Adrenal gland (tissue), 12 donors: ENCODE data around the gene UMPS. TPM values are rescaled to one million over a fixed set of nuclear protein-coding genes. Genes with fewer than 3 reads are reported as not detected.

Experiments used
- DNase-seq, 7 donors: peaks; one replicate each; pipeline ENCODE4 v3.0.0-alpha.2; 2019 to 2020
- H3K27ac ChIP-seq, 5 donors: fragments of 200-600 bp; sonication (generic) in 4 of 5; 1 replicate in 3 of 5; 2 replicates in 2 of 5; pipeline versions ENCODE4 v1.5.1 to v1.8.0; 2016 to 2020; ENCODE audit warnings: mild to moderate bottlenecking in 1 of 5
- H3K27me3 ChIP-seq: fragments of 200-600 bp; 2 replicates; pipeline ENCODE4 v1.8.0; 2021
- H3K36me3 ChIP-seq, 2 donors: fragments of 200-600 bp; replicated peaks in 1 of 2; 1 replicate in 1 of 2; 2 replicates in 1 of 2; pipeline versions ENCODE4 v1.5.1 to v1.8.0; 2018 to 2022
- H3K4me1 ChIP-seq, 2 donors: fragments of 200-600 bp; replicated peaks in 1 of 2; 1 replicate in 1 of 2; 2 replicates in 1 of 2; pipeline versions ENCODE4 v1.5.1 to v1.8.0; 2018 to 2021
- H3K4me3 ChIP-seq, 4 donors: fragments of 200-600 bp; sonication (generic) in 3 of 4; one replicate each; pipeline ENCODE4 v1.5.1; 2016 to 2018
- H3K9me3 ChIP-seq, 3 donors: fragments of 200-600 bp; sonication (generic) in 1 of 3; replicated peaks in 1 of 3; 1 replicate in 2 of 3; 2 replicates in 1 of 3; pipeline versions ENCODE4 v1.5.1 to v1.8.0; 2016 to 2021
- CTCF ChIP-seq, 6 experiments: fragments of 450-650 bp in 4 of 6; fragments of 200-600 bp in 2 of 6; sonication (generic) in 1 of 6; IDR thresholded peaks; 1 replicate in 5 of 6; 2 replicates in 1 of 6; pipeline versions ENCODE4 v1.5.1 to v1.8.0; 2016 to 2021; ENCODE audit warnings: antibody characterized with exemption in 6 of 6, mild to moderate bottlenecking in 2 of 6, moderate library complexity in 1 of 6
- POLR2A ChIP-seq, 2 donors: fragments of 450-650 bp; IDR thresholded peaks; one replicate each; pipeline ENCODE4 v1.6.1; 2017; ENCODE audit warnings: antibody characterized with exemption in 2 of 2, mild to moderate bottlenecking in 2 of 2, moderate library complexity in 1 of 2
- WGBS, 4 donors: extraction: QIAGEN DNeasy Blood & Tissue Kit in 2 of 4; methylation state at CpG; one replicate each; pipeline versions ENCODE4 v1.1.5 to v1.1.7; 2013 to 2017; 5-methylcytosine and 5-hydroxymethylcytosine counted together
- intact Hi-C, 2 donors: fragments of 100-400 bp; cut with DNase I; formaldehyde crosslinking; loops; one replicate each; pipeline versions ENCODE4 v1.14.1 to v1.15.0; 2022 to 2023
- polyA plus RNA-seq, 3 donors: library from polyadenylated mRNA; stranded (reverse); fragments of 200-250 nt in 2 of 3; fragments of 350-450 nt in 1 of 3; fragmentation: Illumina TruSeq in 1 of 3; extraction: RNeasy Lipid Tissue Mini Kit (QIAGEN cat#74804) in 1 of 3; gene quantifications; one replicate each; pipeline ENCODE4 v1.2.3, GENCODE V29; 2013 to 2014
- total RNA-seq, 9 donors: library from RNA; depleted of rRNA in 4 of 9; stranded (reverse); fragments of >200 nt in 4 of 9; fragments of 120-200 nt in 1 of 9; fragmentation: NEBNext Ultra II Directional in 1 of 9; extraction: Animal tissue kit (Norgen Biotek cat#: 25700) in 1 of 9; gene quantifications; one replicate each; pipeline versions ENCODE4 v1.1.0 to v1.2.4, GENCODE V29; 2013 to 2023
- donor health status: healthy with polysubstance abuse.
- donor health status: Bipolar disorder and iron deficiency.
- donor health status: DM: yes; HTN: yes; CAD: no.
- donor health status: DM: no; HTN: no; CAD: no.
- donor health status: DM: no; HTN: no; CAD: no.
- donor health status: DM: yes; HTN: yes; CAD: no.

The UMPS gene
- total and polyA plus RNA-seq, 12 donors: 8.8 to 45.9 (median 26.8) TPM

DNA sequence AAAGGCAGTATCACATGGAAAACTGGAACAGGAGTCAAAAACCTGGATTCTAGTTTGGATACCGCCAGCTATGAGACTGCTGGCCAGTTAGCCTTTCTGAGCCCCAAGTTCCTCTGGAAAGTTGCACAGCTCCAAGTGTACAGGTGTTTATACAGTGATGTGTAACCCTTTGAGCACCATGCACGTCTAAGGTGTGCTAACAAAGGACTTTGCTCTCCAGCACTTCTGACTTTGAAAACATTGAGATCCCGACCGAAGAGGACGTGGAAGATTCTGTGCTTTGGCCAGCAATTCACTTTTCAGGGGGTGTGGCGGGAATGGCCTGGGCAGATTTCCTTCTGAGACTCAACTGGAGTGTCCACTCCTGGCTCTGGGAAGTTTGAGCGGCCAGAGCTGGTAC lies 45.8 kb upstream of the UMPS start:
- Histone ChIP-seq H3K4me1 (peaks cover 0 to 5% of the 10 kb centered on the region in 2 donors), H3K9me3 (no peaks in the 10 kb centered on the region), H3K27me3 (no peaks in the 10 kb centered on the region), H3K36me3 (peaks cover 0 to 5% of the 10 kb centered on the region in 2 donors), H3K4me3 (no peak overlapping the region), H3K27ac (no peak overlapping the region)
- 88 to 96% (median 93%) methylated on average over 3 to 7 of the region's 7 CpGs for WGBS, 4 donors
- TF ChIP-seq CTCF (IDR thresholded peaks at IDR 0.05): no peak
- no peak for TF ChIP-seq POLR2A (IDR thresholded peaks at IDR 0.05)
- intact Hi-C loops: no loop called here
- no peak for DNase-seq

DNA sequence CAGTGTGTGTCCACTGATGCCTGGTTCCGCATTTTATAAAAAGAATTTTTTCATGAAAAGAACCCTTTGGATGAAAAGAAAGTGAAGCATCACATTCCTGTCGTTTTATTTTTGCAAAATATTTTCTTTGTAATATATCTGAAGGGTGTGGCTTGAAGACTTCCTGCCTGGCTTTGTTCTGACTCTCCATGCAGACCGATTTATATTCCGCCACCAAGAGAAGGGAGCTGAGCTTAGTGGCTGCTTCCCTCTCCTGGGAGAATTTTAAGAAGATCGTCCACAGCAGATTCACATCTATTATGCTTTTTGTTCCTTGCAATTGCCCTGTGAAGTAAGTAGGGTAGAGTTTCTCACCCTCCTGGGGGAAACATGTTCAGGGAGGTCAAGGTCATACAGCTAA lies 45.2 kb upstream of the UMPS start:
- no peak overlapping the region for H3K4me3 ChIP-seq
- no peak overlapping the region for H3K27ac ChIP-seq
- peaks cover 0 to 3% of the 10 kb centered on the region in 2 donors for H3K36me3 ChIP-seq
- intact Hi-C loops: loop anchor here in 1 of 2 donors (5.0 kb wide), 1 partner anchor 118 kb away; no protein-coding TSS in a partner anchor
- TF ChIP-seq POLR2A (IDR thresholded peaks at IDR 0.05): no peak
- no peak for TF ChIP-seq CTCF (IDR thresholded peaks at IDR 0.05)
- peaks cover 0 to 5% of the 10 kb centered on the region in 2 donors for H3K4me1 ChIP-seq
- no peaks in the 10 kb centered on the region for H3K27me3 ChIP-seq
- 66 to 74% (median 72%) methylated on average over 5 of the region's 5 CpGs for WGBS, 4 donors
- no peaks in the 10 kb centered on the region for H3K9me3 ChIP-seq
- no peak for DNase-seq

GRCh38 chr3:124685481-124685880 lies 44.8 kb upstream of the UMPS start:
- 79 to 96% (median 90%) methylated on average over 7 of the region's 7 CpGs for WGBS, 4 donors

DNA sequence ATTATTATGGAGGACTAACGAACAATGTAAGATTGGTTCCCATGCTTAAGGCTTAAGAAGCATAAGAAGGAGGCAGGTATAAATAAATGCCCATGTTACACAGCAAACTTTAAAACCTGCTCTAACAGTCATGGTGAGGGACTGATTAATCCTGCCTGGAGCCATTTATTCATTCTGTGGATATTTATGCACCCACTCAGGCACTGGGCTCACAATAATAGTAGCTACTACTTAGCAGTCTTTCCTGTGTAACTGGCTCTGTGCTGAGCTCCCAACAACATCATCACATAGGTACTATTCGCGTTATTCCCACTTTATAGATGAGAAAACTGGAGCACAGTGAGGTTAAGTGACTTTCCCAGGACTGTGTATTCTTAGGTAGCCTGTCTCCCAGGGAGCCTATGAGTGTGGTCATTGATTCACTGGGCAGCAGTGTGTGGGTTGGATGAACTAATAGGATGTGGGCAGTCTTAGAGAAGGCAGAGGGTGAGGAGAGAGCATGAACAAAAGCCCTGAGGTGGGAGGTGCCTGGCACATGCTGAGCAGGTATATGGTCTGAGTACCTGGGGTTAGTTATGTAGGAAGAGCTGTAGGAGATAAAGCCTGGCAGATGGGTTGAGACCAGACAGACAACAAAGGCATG lies 44.1 kb upstream of the UMPS start:
- no peaks in the 10 kb centered on the region for H3K27me3 ChIP-seq
- H3K27ac ChIP-seq: no peak overlapping the region
- no peaks in the 10 kb centered on the region for H3K36me3 ChIP-seq
- H3K9me3 ChIP-seq: no peaks in the 10 kb centered on the region
- intact Hi-C loops: loop anchor here in 1 of 2 donors (5.0 kb wide), 1 partner anchor 119 kb away; no protein-coding TSS in a partner anchor
- H3K4me1 ChIP-seq: peaks cover 0 to 5% of the 10 kb centered on the region in 2 donors
- no peak for TF ChIP-seq POLR2A (IDR thresholded peaks at IDR 0.05)
- no peak for TF ChIP-seq CTCF (IDR thresholded peaks at IDR 0.05)
- no peak overlapping the region for H3K4me3 ChIP-seq
- 79 to 96% (median 88%) methylated on average over 3 of the region's 3 CpGs for WGBS, 4 donors
- DNase-seq: no peak

More at GRCh38 chr3:124685481-124685880, 44.8 kb upstream of the UMPS start:
- intact Hi-C loops: loop anchor here in 1 of 2 donors (5.0 kb wide), 1 partner anchor 118 kb away; no protein-coding TSS in a partner anchor
- no peak for DNase-seq
- TF ChIP-seq CTCF (IDR thresholded peaks at IDR 0.05) (no peak), POLR2A (IDR thresholded peaks at IDR 0.05) (no peak)
- H3K27me3 ChIP-seq: no peaks in the 10 kb centered on the region
- H3K4me1 ChIP-seq: peaks cover 0 to 5% of the 10 kb centered on the region in 2 donors
- no peaks in the 10 kb centered on the region for H3K36me3 ChIP-seq
- H3K9me3 ChIP-seq: no peaks in the 10 kb centered on the region
- no peak overlapping the region for H3K27ac ChIP-seq
- H3K4me3 ChIP-seq: no peak overlapping the region
